ENCODE data around the gene LACTB. TPM values are rescaled to one million over a fixed set of nuclear protein-coding genes. Genes with fewer than 3 reads are reported as not detected.

LACTB gene, protein sequence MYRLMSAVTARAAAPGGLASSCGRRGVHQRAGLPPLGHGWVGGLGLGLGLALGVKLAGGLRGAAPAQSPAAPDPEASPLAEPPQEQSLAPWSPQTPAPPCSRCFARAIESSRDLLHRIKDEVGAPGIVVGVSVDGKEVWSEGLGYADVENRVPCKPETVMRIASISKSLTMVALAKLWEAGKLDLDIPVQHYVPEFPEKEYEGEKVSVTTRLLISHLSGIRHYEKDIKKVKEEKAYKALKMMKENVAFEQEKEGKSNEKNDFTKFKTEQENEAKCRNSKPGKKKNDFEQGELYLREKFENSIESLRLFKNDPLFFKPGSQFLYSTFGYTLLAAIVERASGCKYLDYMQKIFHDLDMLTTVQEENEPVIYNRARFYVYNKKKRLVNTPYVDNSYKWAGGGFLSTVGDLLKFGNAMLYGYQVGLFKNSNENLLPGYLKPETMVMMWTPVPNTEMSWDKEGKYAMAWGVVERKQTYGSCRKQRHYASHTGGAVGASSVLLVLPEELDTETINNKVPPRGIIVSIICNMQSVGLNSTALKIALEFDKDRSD
- 41.5 and 50.4 TPM in 2 replicates for total RNA-seq (2014; rRNA removed; shearing (Covaris generic); ENCODE audit: low replicate concordance)

- Histone ChIP-seq H3K36me3 (peaks cover 8% of the 10 kb centered on the region), H3K9me3 (peaks cover 13% of the 10 kb centered on the region), H3K27me3 (no peaks in the 10 kb centered on the region), H3K4me3 (peak within 1 kb of the TSS; percentile 98)
- peak; percentile 88 for DNase-seq
These were observed at the start of gene LACTB for GRCh38 chr15:63121382-63122001. Gene LACTB, plus strand, starts transcription at chr15:63121861. Its CDS starts 11 bp downstream, at chr15:63121872.

- H3K4me3 ChIP-seq = no peak overlapping the region
- peaks cover 46% of the 10 kb centered on the region for H3K36me3 ChIP-seq
- H3K27me3 ChIP-seq = no peaks in the 10 kb centered on the region
- DNase-seq = no peak
- no peaks in the 10 kb centered on the region for H3K9me3 ChIP-seq
These were observed 49.5 kb upstream of the LACTB start for GRCh38 chr15:63072023-63072650.

DNA sequence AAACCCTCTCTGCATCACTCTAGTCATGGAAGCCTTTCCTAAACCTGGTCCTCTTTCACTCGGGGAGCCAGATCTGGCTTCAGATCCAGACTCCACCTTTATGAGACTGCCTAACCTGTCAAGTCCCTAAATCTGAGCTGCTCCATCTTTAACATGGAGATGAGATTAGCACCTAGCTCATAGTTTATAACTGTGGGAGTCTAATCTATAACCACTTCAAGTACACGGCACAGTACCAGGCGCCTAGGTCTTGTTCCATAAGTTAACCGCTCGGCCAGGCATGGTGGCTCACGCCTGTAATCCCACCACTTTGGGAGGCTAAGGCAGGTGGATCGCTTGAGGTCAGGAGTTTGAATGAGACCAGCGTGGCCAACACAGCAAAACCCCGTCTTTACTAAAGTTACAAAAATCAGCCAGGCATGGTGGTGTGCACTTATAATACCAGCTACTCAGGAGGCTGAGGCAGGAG lies 48.8 kb upstream of the LACTB start:
- Histone ChIP-seq H3K36me3 (peaks cover 39% of the 10 kb centered on the region), H3K4me3 (no peak overlapping the region), H3K9me3 (no peaks in the 10 kb centered on the region), H3K27me3 (no peaks in the 10 kb centered on the region)
- DNase-seq = no peak

DNA sequence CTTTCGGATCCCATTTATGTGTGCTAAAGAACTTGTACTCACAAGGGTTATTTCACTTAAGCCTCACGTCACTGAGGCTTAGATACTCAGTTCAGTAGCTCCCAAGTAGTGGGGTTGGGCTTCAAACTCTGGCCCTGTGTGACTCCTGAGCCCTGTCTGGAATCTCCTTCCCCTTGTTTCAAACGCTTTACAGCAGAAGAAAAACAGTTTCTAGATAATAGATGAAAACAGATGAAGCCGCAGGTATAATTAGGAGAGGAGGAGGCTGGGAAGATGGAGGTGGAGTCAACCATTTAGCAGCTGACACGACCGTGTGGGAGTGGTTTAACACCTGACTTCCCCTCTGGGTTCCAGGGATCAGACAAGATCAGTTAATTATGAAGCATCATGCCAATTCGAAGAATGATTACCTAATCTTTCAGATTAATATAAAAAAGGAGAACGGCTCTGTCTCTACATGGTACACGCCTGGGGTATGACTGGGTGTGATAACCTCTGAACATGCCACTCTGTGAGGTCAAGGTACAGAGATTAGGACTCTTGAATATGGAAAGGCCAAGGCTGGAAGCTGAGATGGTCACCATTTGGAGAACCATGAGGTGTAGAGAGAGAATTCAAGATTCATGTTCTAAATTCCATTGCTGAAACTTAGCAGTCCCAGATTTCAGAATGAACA lies 48.0 kb upstream of the LACTB start:
- no peak for DNase-seq
- no peaks in the 10 kb centered on the region for H3K9me3 ChIP-seq
- no peaks in the 10 kb centered on the region for H3K27me3 ChIP-seq

DNA sequence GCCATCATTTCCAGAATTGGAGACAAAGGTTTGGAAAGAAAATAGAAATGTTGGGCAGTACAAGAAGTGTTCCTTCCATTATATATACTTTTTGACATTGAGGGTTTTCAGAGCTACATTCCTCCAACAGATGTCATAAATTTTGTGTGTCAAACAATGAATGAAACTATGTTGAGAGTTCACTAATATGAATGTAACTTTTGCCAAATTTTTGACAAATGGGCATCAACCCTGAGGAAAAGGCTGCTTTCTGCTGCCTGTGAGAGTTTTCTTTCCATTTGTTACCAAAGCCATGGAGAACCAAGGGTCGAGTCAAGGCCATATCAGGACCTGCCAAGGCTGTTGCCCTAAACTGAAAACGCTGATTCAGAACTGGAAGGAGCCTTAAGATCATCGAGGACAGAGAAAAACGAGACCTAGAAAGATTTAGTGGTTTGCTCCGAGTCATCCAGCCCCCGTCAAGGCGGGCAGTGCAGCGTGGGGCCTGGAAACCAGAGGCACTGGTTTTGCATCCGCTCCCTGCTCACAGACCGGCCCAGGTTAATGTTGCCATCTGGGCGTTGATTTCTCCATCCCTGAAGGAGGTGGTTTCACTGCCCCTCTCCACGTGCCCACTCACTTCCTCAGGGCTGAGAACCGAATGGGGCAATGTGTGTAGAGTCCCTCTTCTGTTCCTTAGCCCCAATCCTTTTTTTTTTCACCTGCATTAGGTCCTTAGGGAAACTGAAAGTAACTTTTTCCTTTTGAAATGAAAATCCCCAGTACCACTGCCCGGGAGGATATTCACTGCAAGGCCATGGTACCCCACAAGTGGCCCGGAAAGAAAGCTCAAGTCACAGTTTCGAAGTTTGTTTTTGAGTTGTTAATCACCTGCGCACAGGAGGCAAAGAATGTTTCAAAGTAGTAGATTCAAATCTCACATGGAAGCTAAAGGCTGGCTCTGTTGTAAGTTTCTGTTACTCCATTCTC lies 46.4 kb upstream of the LACTB start:
- Histone ChIP-seq H3K4me3 (no peak overlapping the region), H3K36me3 (peaks cover 20% of the 10 kb centered on the region), H3K9me3 (no peaks in the 10 kb centered on the region), H3K27me3 (no peaks in the 10 kb centered on the region)
- no peak for DNase-seq

More for the DNA sequence above, 48.0 kb upstream of the LACTB start:
- Histone ChIP-seq H3K4me3 (no peak overlapping the region), H3K36me3 (peaks cover 33% of the 10 kb centered on the region)

DNA sequence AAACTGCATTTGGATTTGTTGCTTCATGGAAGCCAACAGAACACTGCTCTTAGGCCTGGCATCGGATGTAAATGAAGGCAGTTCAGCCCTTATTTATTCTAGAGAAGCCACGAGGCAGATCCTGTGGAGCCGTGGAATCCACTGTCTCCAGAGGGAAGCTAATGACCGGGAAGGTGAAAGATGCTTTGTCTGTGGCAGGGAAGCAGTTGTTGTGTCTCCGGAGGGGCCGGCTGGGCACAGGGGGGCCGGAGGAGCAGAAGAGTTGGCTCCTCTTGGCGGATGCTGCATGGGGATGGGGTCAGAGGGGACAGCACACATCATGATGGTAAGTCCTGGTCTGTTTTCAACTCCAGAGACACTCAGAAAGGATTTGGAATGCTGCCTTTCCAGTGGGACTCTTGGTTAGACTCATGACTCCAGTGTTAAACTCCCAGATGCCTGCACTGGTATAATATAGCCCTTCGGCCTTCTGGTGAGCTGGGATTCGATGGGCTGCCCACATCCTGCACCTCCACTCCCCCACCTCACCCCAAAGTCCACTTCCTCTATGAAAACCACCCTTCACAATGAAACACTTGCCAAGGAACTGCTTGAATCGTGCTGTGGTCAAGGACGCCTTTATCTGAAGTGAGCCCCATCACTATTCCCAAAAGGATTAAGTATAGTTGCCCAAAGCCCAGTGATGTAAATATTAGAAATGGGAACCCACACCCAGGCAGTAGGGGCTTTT lies 45.5 kb upstream of the LACTB start:
- H3K27me3 ChIP-seq = no peaks in the 10 kb centered on the region
- H3K9me3 ChIP-seq = no peaks in the 10 kb centered on the region
- DNase-seq = no peak
- H3K36me3 ChIP-seq = peaks cover 12% of the 10 kb centered on the region
- no peak overlapping the region for H3K4me3 ChIP-seq

DNA sequence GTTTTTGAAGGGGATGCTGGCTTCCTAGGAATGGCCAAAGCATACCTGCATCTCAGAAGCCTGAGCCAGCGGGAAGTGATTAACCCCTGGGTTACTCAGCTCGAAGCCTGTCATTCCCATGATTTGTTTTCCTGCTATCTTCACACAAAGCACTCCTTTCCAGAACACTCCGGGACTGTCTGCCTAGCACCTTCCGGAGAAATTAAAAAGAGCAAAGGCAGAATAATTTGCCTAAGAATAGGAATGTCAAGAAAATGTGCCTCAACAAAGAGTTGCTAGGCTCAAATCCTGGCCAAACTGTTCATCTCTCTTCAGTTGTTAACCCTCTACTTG lies 45.0 kb upstream of the LACTB start:
- DNase-seq = no peak
- Histone ChIP-seq H3K4me3 (no peak overlapping the region), H3K9me3 (no peaks in the 10 kb centered on the region), H3K27me3 (no peaks in the 10 kb centered on the region), H3K36me3 (peaks cover 7% of the 10 kb centered on the region)

DNA sequence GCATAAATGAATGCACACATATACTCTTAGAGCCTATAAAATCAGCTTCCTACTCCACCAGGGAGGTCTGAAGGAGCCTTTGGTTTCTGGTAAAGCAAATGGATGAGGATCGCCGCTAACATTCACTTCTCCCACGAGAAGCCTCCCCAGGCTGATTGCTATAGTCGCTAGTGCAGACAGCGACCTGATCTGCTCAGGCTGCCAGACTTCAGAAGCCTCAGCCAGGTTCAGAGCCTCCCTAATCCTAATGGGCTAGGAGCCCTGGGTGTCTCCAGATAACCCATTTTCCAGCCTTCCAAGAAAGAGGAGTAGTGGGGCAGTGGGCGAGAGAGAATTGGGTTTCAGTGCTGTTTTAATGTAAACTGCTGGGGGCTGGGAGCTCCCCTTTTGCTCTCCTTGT lies 43.7 kb upstream of the LACTB start:
- no peaks in the 10 kb centered on the region; the same call in 1 of the 2 replicates for H3K36me3 ChIP-seq
- H3K4me3 ChIP-seq = no peak overlapping the region
- DNase-seq = no peak
- no peaks in the 10 kb centered on the region for H3K9me3 ChIP-seq
- H3K27me3 ChIP-seq = no peaks in the 10 kb centered on the region

DNA sequence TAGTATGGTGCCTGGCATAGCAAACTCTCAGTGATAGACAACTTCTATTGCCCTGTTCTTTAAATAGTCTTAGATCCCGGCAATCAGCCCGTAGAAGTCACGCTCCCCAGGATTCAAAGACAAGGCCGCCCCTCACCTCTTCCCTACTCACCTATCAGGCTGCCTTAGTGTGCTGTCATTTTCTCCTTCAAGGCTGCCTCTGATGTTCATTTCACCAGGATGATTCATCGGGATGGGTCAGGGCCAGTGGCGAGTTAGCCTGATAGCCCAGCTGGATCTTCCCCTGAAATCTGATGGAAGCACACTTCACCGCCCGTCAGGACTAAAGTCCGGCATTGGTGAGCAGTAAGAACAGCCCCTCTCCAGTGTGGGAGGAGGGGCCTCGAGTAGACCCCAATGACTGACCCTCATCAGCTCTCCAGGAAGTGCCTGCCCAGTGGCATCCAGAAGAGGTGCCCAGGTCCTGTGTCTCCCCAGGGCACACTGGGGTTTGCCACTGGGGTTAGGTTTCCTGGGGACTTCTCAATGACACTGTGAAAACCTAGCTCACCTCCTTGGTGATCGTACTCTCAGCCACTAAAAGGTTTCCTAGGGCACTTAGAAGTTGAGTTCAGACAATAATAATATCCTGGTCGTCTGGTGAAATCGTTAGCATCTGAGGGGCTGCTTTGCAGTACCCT lies 41.6 kb upstream of the LACTB start:
- no peaks in the 10 kb centered on the region for H3K36me3 ChIP-seq
- peak; percentile 57 for DNase-seq
- no peaks in the 10 kb centered on the region for H3K9me3 ChIP-seq
- H3K4me3 ChIP-seq = no peak overlapping the region
- no peaks in the 10 kb centered on the region for H3K27me3 ChIP-seq

DNA sequence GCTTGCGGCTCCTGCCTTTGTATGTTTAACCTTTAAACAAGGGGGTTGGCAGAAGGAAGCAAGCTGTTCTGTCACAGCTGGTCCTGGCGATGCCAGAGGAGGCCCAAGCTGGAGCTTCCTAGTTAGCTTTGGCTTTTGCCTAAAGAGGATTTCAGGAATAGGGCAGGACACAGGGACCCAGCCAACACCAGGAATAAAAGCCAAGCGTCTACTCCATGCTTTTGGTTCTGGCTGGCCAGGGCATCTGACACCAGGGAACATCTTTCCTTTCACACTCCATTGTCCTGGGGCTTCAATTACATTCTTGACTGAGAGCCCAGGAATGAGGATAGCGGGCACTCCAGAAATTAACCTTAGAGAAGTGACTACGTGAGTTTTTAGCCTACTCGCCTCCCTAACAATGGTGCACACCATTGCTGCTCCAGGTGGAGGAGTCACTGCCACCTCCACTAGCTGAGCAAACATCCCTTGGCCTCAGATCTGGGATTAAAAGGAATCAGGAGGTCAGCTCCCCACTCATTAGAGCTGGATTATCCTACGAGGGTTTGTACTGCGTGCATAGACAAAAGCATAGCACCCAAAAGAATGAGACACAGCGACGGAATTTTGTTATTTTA lies 40.9 kb upstream of the LACTB start:
- peak; percentile 45 for DNase-seq
- Histone ChIP-seq H3K27me3 (no peaks in the 10 kb centered on the region), H3K4me3 (no peak overlapping the region), H3K36me3 (no peaks in the 10 kb centered on the region), H3K9me3 (no peaks in the 10 kb centered on the region)

GRCh38 chr15:63082366-63082765 lies 39.3 kb upstream of the LACTB start:
- Histone ChIP-seq H3K9me3 (no peaks in the 10 kb centered on the region), H3K36me3 (no peaks in the 10 kb centered on the region), H3K4me3 (no peak overlapping the region), H3K27me3 (no peaks in the 10 kb centered on the region)
- no peak for DNase-seq

DNA sequence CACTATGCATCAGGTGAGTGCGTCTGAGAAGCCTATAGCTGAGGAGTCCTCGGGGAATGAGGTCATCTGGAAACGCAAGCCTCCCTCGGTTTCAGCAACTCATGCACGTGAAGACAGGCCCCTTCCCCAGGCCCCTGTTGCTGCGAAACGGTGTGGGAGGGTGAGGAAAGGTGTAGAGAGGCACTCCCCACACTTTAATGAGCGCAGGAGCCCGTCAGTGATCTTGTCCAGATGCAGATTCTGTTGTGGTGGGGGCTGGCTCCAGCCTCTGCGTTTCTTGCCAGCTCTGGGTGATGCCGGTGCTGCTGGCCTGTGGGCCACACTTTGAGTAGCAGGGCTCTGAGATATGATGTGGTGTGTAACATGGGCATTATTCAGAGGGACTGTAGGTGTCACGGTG lies 38.6 kb upstream of the LACTB start:
- no peak for DNase-seq
- no peaks in the 10 kb centered on the region for H3K36me3 ChIP-seq
- no peaks in the 10 kb centered on the region for H3K27me3 ChIP-seq
- H3K4me3 ChIP-seq = no peak overlapping the region
- H3K9me3 ChIP-seq = no peaks in the 10 kb centered on the region

DNA sequence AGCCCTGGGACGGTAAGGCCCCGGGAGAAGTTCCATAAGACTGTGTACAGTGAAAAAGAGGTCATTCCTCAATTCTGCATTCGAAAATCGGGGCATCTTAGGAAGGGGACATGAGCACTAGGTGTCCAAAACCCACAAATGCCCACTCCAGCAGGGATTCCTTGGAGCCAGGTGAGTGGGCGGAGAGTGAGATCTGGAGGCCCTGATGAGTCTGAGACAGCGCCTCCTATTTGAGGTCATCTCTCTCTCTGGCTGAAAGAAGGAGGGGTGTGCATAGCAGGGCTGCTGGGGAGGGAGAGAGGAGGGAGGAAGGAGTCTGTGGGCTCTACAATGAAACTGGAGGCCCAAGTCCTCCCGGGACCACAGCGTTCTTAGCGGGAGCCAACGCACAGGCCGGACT lies 38.1 kb upstream of the LACTB start:
- Histone ChIP-seq H3K9me3 (no peaks in the 10 kb centered on the region), H3K36me3 (no peaks in the 10 kb centered on the region), H3K4me3 (no peak overlapping the region), H3K27me3 (no peaks in the 10 kb centered on the region)
- DNase-seq = no peak

GRCh38 chr15:63084806-63085205 lies 36.9 kb upstream of the LACTB start:
- Histone ChIP-seq H3K9me3 (no peaks in the 10 kb centered on the region), H3K4me3 (no peak overlapping the region), H3K36me3 (no peaks in the 10 kb centered on the region), H3K27me3 (no peaks in the 10 kb centered on the region)
- DNase-seq = no peak
